ENCODE data around the gene MEF2C. TPM values are rescaled to one million over a fixed set of nuclear protein-coding genes. Genes with fewer than 3 reads are reported as not detected.

Gene MEF2C
- total and polyA plus RNA-seq, 2 of the 13 experiments (the other 11 are each of a cell fraction or from before 2014, with no cell fraction given), result 0.02 TPM; not detected in 1

DNA sequence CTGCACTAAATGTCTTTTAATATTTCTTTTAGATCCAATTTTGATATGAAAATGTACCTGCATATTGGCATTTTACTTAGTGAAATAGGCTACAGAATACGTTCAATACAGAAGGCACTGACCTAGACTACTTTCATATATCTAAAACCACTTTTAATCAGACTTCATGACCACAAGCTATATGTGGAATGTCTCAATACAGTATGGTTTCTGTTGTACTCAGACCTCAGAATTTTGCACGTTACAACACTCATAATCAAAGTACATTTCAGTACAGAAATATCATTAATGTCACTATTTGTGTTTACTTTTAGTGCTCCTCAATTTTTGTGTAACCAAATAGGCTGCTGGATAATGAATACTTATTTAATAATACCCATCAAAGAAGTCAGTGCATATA is 74.8 kb downstream of the MEF2C start:
- no peak for FAIRE-seq
- no peak overlapping the region for H2AFZ ChIP-seq (ENCODE audit: low read length)
- no peaks in the 10 kb centered on the region for H3K4me1 ChIP-seq (ENCODE audit: insufficient read depth, low read length)
- H3K27me3 ChIP-seq (ENCODE audit: control insufficient read depth in 1 of 2, insufficient read depth in 2 of 2, low read length in 2 of 2), result no peaks in the 10 kb centered on the region
- no peak overlapping the region for H3K27ac ChIP-seq (ENCODE audit: extremely low read length, insufficient read depth, low read length)
- POLR2A ChIA-PET, result no interaction called here
- intact Hi-C loops (cut with micrococcal nuclease; ENCODE audit: unreplicated experiment), result no loop called here
- H3K36me3 ChIP-seq (replicated peaks in 1 of 2; ENCODE audit: control insufficient read depth in 1 of 2, insufficient read depth in 2 of 2, low read length in 2 of 2), result no peaks in the 10 kb centered on the region
- BruUV-seq (replicated peaks), result no TSS peak
- no peak overlapping the region for H3K4me3 ChIP-seq (replicated peaks in 1 of 3; ENCODE audit: insufficient read depth in 1 of 3, low read depth in 2 of 3, low read length in 3 of 3)
- CTCF ChIA-PET (ENCODE audit: low intra/inter-chr PET ratio, low total read pairs), result no interaction called here
- in situ Hi-C loops (cut with HindIII; ENCODE audit: extremely low pct_ligation_motif_present, low pct_unique_long_range_greater_than_20kb), result no loop called here
- no peak overlapping the region for H3K4me2 ChIP-seq (ENCODE audit: low read depth, low read length)
- DNase-seq (ENCODE audit: low spot score), result no peak
- no peak overlapping the region for H3K9ac ChIP-seq (ENCODE audit: insufficient read depth, low read depth, low read length)
- 4% methylated on average over 2 of the region's 2 CpGs for WGBS (ENCODE audit: low lambda C conversion rate)
- H3K9me3 ChIP-seq (ENCODE audit: low read length), result no peaks in the 10 kb centered on the region
- H4K20me1 ChIP-seq (ENCODE audit: insufficient read depth, low read length), result no peaks in the 10 kb centered on the region
- no peaks in the 10 kb centered on the region for H3K79me2 ChIP-seq (ENCODE audit: insufficient read depth, low read length)
- no peak for ATAC-seq
- TF ChIP-seq, protein P1, sequence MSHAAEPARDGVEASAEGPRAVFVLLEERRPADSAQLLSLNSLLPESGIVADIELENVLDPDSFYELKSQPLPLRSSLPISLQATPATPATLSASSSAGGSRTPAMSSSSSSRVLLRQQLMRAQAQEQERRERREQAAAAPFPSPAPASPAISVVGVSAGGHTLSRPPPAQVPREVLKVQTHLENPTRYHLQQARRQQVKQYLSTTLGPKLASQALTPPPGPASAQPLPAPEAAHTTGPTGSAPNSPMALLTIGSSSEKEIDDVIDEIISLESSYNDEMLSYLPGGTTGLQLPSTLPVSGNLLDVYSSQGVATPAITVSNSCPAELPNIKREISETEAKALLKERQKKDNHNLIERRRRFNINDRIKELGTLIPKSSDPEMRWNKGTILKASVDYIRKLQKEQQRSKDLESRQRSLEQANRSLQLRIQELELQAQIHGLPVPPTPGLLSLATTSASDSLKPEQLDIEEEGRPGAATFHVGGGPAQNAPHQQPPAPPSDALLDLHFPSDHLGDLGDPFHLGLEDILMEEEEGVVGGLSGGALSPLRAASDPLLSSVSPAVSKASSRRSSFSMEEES (CRISPR knock-in tag; IDR thresholded peaks at IDR 0.05), result no peak
- TF ChIP-seq, protein P2, sequence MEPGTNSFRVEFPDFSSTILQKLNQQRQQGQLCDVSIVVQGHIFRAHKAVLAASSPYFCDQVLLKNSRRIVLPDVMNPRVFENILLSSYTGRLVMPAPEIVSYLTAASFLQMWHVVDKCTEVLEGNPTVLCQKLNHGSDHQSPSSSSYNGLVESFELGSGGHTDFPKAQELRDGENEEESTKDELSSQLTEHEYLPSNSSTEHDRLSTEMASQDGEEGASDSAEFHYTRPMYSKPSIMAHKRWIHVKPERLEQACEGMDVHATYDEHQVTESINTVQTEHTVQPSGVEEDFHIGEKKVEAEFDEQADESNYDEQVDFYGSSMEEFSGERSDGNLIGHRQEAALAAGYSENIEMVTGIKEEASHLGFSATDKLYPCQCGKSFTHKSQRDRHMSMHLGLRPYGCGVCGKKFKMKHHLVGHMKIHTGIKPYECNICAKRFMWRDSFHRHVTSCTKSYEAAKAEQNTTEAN (CRISPR knock-in tag; conservative IDR thresholded peaks at IDR 0.05), result no peak
- TF ChIP-seq TRIM24 (CRISPR knock-in tag; IDR thresholded peaks at IDR 0.05), result no peak
- TF ChIP-seq ZNF335 (CRISPR knock-in tag; IDR thresholded peaks at IDR 0.05), result no peak
- no peak for TF ChIP-seq ZNF343 (CRISPR knock-in tag; IDR thresholded peaks at IDR 0.05)
- TF ChIP-seq CHD4 (IDR thresholded peaks at IDR 0.05; ENCODE audit: borderline replicate concordance, low read length), result no peak
- TF ChIP-seq, protein P3, sequence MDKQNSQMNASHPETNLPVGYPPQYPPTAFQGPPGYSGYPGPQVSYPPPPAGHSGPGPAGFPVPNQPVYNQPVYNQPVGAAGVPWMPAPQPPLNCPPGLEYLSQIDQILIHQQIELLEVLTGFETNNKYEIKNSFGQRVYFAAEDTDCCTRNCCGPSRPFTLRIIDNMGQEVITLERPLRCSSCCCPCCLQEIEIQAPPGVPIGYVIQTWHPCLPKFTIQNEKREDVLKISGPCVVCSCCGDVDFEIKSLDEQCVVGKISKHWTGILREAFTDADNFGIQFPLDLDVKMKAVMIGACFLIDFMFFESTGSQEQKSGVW (CRISPR knock-in tag; IDR thresholded peaks at IDR 0.05; ENCODE audit: borderline replicate concordance), result no peak
- TF ChIP-seq, protein P4, sequence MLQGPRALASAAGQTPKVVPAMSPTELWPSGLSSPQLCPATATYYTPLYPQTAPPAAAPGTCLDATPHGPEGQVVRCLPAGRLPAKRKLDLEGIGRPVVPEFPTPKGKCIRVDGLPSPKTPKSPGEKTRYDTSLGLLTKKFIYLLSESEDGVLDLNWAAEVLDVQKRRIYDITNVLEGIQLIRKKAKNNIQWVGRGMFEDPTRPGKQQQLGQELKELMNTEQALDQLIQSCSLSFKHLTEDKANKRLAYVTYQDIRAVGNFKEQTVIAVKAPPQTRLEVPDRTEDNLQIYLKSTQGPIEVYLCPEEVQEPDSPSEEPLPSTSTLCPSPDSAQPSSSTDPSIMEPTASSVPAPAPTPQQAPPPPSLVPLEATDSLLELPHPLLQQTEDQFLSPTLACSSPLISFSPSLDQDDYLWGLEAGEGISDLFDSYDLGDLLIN (CRISPR knock-in tag; IDR thresholded peaks at IDR 0.05; ENCODE audit: borderline replicate concordance), result no peak
- TF ChIP-seq, protein P5, sequence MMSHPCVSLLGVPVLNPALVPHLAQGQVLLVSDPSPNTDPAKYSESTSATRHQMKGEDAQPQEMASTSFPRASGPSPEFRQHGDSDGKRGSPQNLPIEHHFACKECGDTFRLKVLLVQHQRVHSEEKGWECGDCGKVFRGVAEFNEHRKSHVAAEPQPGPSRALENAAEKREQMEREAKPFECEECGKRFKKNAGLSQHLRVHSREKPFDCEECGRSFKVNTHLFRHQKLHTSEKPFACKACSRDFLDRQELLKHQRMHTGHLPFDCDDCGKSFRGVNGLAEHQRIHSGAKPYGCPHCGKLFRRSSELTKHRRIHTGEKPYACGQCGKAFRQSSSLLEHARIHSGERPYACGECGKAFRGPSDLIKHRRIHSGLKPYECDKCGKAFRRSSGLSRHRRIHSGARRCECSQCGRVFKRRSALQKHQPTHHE (CRISPR knock-in tag; IDR thresholded peaks at IDR 0.05; ENCODE audit: borderline replicate concordance), result no peak
- TF ChIP-seq, protein P6, sequence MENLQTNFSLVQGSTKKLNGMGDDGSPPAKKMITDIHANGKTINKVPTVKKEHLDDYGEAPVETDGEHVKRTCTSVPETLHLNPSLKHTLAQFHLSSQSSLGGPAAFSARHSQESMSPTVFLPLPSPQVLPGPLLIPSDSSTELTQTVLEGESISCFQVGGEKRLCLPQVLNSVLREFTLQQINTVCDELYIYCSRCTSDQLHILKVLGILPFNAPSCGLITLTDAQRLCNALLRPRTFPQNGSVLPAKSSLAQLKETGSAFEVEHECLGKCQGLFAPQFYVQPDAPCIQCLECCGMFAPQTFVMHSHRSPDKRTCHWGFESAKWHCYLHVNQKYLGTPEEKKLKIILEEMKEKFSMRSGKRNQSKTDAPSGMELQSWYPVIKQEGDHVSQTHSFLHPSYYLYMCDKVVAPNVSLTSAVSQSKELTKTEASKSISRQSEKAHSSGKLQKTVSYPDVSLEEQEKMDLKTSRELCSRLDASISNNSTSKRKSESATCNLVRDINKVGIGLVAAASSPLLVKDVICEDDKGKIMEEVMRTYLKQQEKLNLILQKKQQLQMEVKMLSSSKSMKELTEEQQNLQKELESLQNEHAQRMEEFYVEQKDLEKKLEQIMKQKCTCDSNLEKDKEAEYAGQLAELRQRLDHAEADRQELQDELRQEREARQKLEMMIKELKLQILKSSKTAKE (CRISPR knock-in tag; IDR thresholded peaks at IDR 0.05; ENCODE audit: borderline replicate concordance), result no peak
- no peak for TF ChIP-seq MXI1 (IDR thresholded peaks at IDR 0.05; ENCODE audit: borderline replicate concordance, low read depth, low read length)
